OCI-LY3 (cell line): Measurements from ENCODE around the gene PRMT7.

ENCODE experiments used
- H2AFZ ChIP-seq: fragments of 200-600, 300-600 bp; shearing (Covaris generic); 2 replicates; pipeline ENCODE4 v1.6.0; 2014; ENCODE audit warnings: antibody characterized with exemption, low read depth, low read length
- H3K27ac ChIP-seq: fragments of 200-600, 300-600 bp; sonication (generic); 2 replicates; pipeline ENCODE4 v1.5.1; 2014; ENCODE audit warnings: mild to moderate bottlenecking, low read length, moderate library complexity, mixed read lengths
- H3K27me3 ChIP-seq: fragments of 200-600, 300-600 bp; sonication (generic); 2 replicates; pipeline ENCODE4 v1.6.1; 2014; ENCODE audit warnings: low read depth, low read length, mixed read lengths
- H3K36me3 ChIP-seq: fragments of 200-600, 300-600 bp; sonication (generic); replicated peaks from 2 replicates; pipeline ENCODE3; 2014; ENCODE audit warnings: low read depth, low read length, mixed read lengths
- H3K4me1 ChIP-seq: fragments of 300-600, 200-600 bp; sonication (generic); 2 replicates; pipeline ENCODE4 v1.6.1; 2014; ENCODE audit warnings: low read length, mixed read lengths
- H3K4me2 ChIP-seq: fragments of 200-600, 300-600 bp; sonication (generic); 2 replicates; pipeline ENCODE4 v1.6.1; 2014; ENCODE audit warnings: low read length, mixed read lengths
- H3K4me3 ChIP-seq: fragments of 300-600, 200-600 bp; sonication (generic); 2 replicates; pipeline ENCODE4 v1.5.1; 2014; ENCODE audit warnings: antibody characterized with exemption, mild to moderate bottlenecking, low read length, moderate library complexity
- H3K79me2 ChIP-seq: fragments of 300-600, 200-600 bp; shearing (Covaris generic); 2 replicates; pipeline ENCODE4 v1.6.1; 2014; ENCODE audit warnings: mild to moderate bottlenecking, low read length, mixed read lengths
- H3K9ac ChIP-seq: fragments of 300-600, 200-600 bp; shearing (Covaris generic); 2 replicates; pipeline ENCODE4 v1.6.0; 2014; ENCODE audit warnings: mild to moderate bottlenecking, low read length, moderate library complexity
- H3K9me3 ChIP-seq: fragments of 200-600, 300-600 bp; shearing (Covaris generic); 2 replicates; pipeline ENCODE4 v1.6.1; 2014; ENCODE audit warnings: low read length, mixed read lengths; ENCODE audit not compliant: insufficient read depth
- H4K20me1 ChIP-seq: fragments of 200-600, 300-600 bp; sonication (generic); 2 replicates; pipeline ENCODE4 v1.6.1; 2016; ENCODE audit warnings: low read length, mixed read lengths; ENCODE audit not compliant: insufficient read depth
- EZH2phosphoT487 ChIP-seq: fragments of 200-600 bp; shearing (Covaris generic); IDR thresholded peaks from 2 replicates; pipeline ENCODE4 v1.6.1; 2018; ENCODE audit warnings: antibody characterized with exemption, mixed run types, low read depth
- TF ChIP-seq, protein P1 (sequence below): fragments of 200-600, 300-600 bp; sonication (generic); IDR thresholded peaks from 2 replicates; pipeline ENCODE4 v1.5.1; 2014; ENCODE audit warnings: antibody characterized with exemption, low read length, low read depth

Gene PRMT7

DNA sequence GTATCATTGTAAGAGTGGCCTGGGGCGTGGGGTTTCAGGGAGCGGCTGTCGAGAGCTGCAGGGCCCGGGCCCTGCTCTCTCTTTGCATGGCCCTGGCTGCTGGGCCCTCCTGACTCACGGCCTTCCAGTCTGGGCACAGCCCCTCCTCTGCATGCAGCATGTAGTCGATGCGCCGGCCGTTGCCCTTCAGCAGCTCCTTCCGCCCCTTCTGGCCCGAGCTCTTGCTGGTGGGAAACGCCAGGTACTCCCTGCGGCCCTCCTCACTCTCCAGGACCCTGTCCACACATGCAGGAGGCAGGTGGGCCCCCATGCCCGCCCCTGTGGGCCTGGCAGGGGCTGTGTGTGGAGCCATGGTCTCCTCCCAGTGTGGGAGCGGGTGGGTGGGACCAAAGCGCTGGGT lies 50.7 kb downstream of the PRMT7 start:
- no peaks in the 10 kb centered on the region for H3K79me2 ChIP-seq
- TF ChIP-seq EZH2phosphoT487: no peak
- TF ChIP-seq, protein P1, sequence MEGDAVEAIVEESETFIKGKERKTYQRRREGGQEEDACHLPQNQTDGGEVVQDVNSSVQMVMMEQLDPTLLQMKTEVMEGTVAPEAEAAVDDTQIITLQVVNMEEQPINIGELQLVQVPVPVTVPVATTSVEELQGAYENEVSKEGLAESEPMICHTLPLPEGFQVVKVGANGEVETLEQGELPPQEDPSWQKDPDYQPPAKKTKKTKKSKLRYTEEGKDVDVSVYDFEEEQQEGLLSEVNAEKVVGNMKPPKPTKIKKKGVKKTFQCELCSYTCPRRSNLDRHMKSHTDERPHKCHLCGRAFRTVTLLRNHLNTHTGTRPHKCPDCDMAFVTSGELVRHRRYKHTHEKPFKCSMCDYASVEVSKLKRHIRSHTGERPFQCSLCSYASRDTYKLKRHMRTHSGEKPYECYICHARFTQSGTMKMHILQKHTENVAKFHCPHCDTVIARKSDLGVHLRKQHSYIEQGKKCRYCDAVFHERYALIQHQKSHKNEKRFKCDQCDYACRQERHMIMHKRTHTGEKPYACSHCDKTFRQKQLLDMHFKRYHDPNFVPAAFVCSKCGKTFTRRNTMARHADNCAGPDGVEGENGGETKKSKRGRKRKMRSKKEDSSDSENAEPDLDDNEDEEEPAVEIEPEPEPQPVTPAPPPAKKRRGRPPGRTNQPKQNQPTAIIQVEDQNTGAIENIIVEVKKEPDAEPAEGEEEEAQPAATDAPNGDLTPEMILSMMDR: no peak
- no peak overlapping the region for H3K27ac ChIP-seq
- H3K9me3 ChIP-seq: no peaks in the 10 kb centered on the region
- peaks cover 10% of the 10 kb centered on the region for H3K36me3 ChIP-seq
- no peak overlapping the region for H3K4me2 ChIP-seq
- peaks cover 17% of the 10 kb centered on the region for H3K4me1 ChIP-seq
- H2AFZ ChIP-seq: no peak overlapping the region
- no peaks in the 10 kb centered on the region for H4K20me1 ChIP-seq
- no peak overlapping the region for H3K4me3 ChIP-seq
- no peaks in the 10 kb centered on the region for H3K27me3 ChIP-seq
- no peak overlapping the region for H3K9ac ChIP-seq

DNA sequence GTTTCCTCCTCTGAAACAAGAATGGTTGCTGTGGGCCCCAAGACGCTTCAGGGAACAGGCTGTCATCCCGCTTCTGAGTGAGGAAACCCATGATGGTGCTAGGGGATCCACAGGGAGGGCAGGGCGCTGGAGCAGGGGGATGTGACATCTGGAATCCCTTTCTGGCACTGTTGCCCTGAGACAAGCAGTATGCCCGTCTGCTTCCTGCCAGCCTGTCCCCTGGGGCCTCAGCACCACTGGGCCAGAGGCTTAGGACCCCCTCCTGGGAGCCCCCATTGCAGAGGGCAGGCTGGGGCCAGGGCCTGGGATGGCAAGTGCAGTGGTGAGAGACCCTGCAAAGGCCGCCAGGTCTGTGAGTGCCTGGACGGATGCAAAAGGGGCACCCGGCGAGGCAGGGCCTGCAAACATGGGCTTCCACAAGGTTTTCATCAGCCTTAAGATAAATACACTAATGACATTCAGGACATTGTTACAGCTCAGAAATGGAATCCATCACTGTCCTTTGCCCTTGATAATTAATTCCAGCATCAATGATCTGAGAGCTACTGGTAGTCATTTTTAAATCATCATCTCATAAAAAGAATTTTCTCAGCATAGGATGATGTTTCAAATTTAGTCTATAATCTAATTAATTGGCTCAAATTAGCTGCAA lies 51.6 kb downstream of the PRMT7 start:
- H3K9ac ChIP-seq: no peak overlapping the region
- TF ChIP-seq, protein P1: no peak
- TF ChIP-seq EZH2phosphoT487: no peak

DNA sequence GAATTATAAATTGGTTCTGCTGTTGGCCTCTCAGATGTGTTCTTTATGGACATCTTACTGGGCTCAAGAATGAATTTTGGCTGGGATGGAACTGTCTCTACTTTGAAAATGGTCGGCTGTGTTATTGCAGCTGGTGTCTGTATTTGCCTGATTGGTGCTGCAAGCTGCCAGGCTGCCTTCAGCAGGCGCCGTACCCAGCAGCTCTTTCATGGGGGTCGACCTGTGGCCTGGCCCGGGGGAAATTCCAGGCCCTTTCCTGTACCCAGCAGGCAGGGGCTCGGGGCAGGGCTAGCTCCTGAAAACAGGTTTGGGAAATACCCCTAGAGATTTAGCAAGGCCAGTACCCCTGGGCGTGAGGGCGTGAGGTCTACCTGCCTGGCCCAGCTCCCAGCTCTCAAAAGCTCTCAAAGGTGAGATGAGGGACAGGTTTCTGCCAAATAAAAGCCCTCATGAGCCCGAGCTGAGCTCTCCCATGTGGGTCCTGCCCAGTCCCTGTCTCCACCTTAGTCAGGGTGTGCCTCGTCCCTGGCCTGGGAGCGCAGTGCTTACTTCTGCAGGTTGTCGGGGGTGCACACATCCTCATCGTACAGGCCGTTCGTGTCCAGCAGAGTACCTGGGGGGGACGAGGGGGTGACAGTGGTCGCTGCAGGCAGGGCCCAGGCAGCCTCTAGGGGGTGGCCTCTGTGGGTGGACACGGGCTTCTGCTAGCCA lies 52.3 kb downstream of the PRMT7 start:
- H4K20me1 ChIP-seq: no peaks in the 10 kb centered on the region
- H3K9me3 ChIP-seq: no peaks in the 10 kb centered on the region
- H2AFZ ChIP-seq: no peak overlapping the region
- H3K9ac ChIP-seq: no peak overlapping the region
- TF ChIP-seq EZH2phosphoT487: no peak
- TF ChIP-seq, protein P1: no peak
- H3K27me3 ChIP-seq: no peaks in the 10 kb centered on the region
- H3K27ac ChIP-seq: no peak overlapping the region
- H3K4me3 ChIP-seq: no peak overlapping the region
- peaks cover 2% of the 10 kb centered on the region for H3K36me3 ChIP-seq
- H3K4me1 ChIP-seq: peaks cover 25% of the 10 kb centered on the region
- no peak overlapping the region for H3K4me2 ChIP-seq
- H3K79me2 ChIP-seq: no peaks in the 10 kb centered on the region

More for the DNA sequence above, 51.6 kb downstream of the PRMT7 start:
- no peaks in the 10 kb centered on the region for H3K27me3 ChIP-seq
- peaks cover 9% of the 10 kb centered on the region for H3K36me3 ChIP-seq
- no peak overlapping the region for H3K4me3 ChIP-seq
- H2AFZ ChIP-seq: no peak overlapping the region
- no peak overlapping the region for H3K27ac ChIP-seq
- no peaks in the 10 kb centered on the region for H4K20me1 ChIP-seq
- no peak overlapping the region for H3K4me2 ChIP-seq
- H3K9me3 ChIP-seq: no peaks in the 10 kb centered on the region
- H3K4me1 ChIP-seq: peaks cover 18% of the 10 kb centered on the region; the same call in 1 of the 2 replicates
- no peaks in the 10 kb centered on the region for H3K79me2 ChIP-seq

DNA sequence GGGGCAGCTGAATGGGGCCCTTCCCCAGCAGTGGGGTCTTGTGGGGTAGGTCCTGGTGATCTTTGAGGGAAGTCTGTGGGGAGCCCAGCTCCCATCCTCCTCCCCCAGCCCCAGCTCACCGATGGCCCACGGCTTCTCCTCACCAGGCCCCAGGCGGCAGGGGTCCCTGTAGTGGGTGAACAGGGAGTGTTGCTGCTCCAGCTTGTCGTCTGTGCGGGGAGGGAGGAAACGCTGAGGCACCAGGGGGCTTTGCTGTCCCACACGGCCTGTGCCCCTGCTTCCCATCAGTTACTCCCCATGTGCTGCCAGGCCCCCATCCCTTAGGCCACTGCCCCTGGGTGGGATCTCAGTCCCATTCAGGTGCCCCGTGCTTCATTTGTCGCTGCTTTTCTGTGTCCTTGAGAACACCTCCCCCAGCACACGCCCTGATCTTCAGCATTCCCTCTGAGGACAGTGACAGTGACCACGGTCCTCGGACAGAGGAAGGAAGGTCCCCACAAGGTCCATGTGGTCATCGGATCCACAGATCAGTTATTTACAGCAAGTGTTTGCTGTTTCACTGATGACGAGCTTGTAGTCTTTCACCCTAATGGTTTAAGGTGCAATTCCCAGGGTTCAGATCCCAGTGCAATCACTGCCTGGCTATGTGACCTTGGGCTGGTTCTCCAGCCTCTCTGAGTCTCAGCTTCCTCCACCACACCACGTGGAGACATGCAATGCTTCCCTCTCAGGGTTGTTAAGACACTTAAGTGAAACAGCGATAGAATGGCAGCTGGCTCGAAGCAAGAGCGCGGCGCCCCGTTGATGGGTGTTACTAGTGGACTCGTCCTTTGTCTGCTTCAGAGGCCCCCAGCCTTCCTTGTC lies 53.1 kb downstream of the PRMT7 start:
- Histone ChIP-seq H3K9me3 (no peaks in the 10 kb centered on the region), H3K4me2 (no peak overlapping the region), H3K79me2 (no peaks in the 10 kb centered on the region), H3K4me3 (no peak overlapping the region), H3K27ac (no peak overlapping the region), H4K20me1 (no peaks in the 10 kb centered on the region), H2AFZ (no peak overlapping the region), H3K9ac (no peak overlapping the region), H3K4me1 (peaks cover 33% of the 10 kb centered on the region), H3K36me3 (no peaks in the 10 kb centered on the region), H3K27me3 (no peaks in the 10 kb centered on the region)
- TF ChIP-seq EZH2phosphoT487: no peak
- TF ChIP-seq, protein P1: no peak
